Upper lobe of right lung (tissue), 1 donor: ENCODE results near the gene CUL4B. TPM values are rescaled to one million over a fixed set of nuclear protein-coding genes. Genes with fewer than 3 reads are reported as not detected.

Source experiments
- ATAC-seq: fragments of 200-7000 bp; cut with Tn5 transposase; one replicate; pipeline ENCODE4 v1.9.1; 2020; ENCODE audit warnings: mild to moderate bottlenecking, moderate library complexity
- DNase-seq: peaks from one replicate; pipeline ENCODE4 v3.0.0-alpha.2; 2020
- H3K27ac ChIP-seq: fragments of 200-600 bp; one replicate; pipeline ENCODE4 v1.8.0; 2022
- H3K27me3 ChIP-seq: fragments of 200-600 bp; one replicate; pipeline ENCODE4 v1.8.0; 2022; ENCODE audit warnings: mild to moderate bottlenecking
- H3K36me3 ChIP-seq: fragments of 200-600 bp; one replicate; pipeline ENCODE4 v1.8.0; 2022
- H3K4me1 ChIP-seq: fragments of 200-600 bp; one replicate; pipeline ENCODE4 v1.8.0; 2022
- H3K4me3 ChIP-seq: fragments of 200-600 bp; one replicate; pipeline ENCODE4 v1.8.0; 2022; ENCODE audit warnings: mild to moderate bottlenecking
- H3K9me3 ChIP-seq: fragments of 200-600 bp; one replicate; pipeline ENCODE4 v1.8.0; 2022
- CTCF ChIP-seq: fragments of 200-600 bp; IDR thresholded peaks from one replicate; pipeline ENCODE4 v1.8.0; 2022; ENCODE audit warnings: antibody characterized with exemption
- intact Hi-C: fragments of 100-400 bp; cut with DNase I; formaldehyde crosslinking; loops from one replicate; pipeline ENCODE4 v1.11.0; 2022
- total RNA-seq: library from RNA; stranded (reverse); fragmentation: NEBNext Ultra II Directional; extraction: Animal tissue kit (Norgen Biotek cat#: 25700); gene quantifications from one replicate; pipeline ENCODE4 v1.2.1, GENCODE V29; 2021
- donor health status: DM: no; HTN: yes; CAD: no; lungs with severe emphysema.

The CUL4B gene
- total RNA-seq, 1 donor from 2014 or later = 38.6 TPM

- TF ChIP-seq CTCF = no peak
- Histone ChIP-seq H3K9me3 (no peaks in the 10 kb centered on the region), H3K27ac (no peak overlapping the region), H3K36me3 (peaks cover 71% of the 10 kb centered on the region), H3K4me3 (no peak overlapping the region), H3K27me3 (no peaks in the 10 kb centered on the region), H3K4me1 (no peaks in the 10 kb centered on the region)
- DNase-seq (no peak), ATAC-seq (peak; percentile 49)
- intact Hi-C loops = no loop called here
These were observed 24.7 kb downstream of the CUL4B start for GRCh38 chrX:120536061-120536460.

- Histone ChIP-seq H3K9me3 (no peaks in the 10 kb centered on the region), H3K27me3 (no peaks in the 10 kb centered on the region), H3K36me3 (peaks cover 79% of the 10 kb centered on the region), H3K27ac (no peak overlapping the region), H3K4me1 (no peaks in the 10 kb centered on the region), H3K4me3 (no peak overlapping the region)
- intact Hi-C loops = no loop called here
- no peak for TF ChIP-seq CTCF
- ATAC-seq = no peak
- no peak for DNase-seq
These were observed 26.2 kb downstream of the CUL4B start for GRCh38 chrX:120534413-120535205.

GRCh38 chrX:120522820-120523219 is 37.9 kb downstream of the CUL4B start:
- no peaks in the 10 kb centered on the region for H3K27me3 ChIP-seq
- no peak for ATAC-seq
- no peaks in the 10 kb centered on the region for H3K36me3 ChIP-seq
- no peak for DNase-seq
- H3K4me1 ChIP-seq = no peaks in the 10 kb centered on the region
- H3K27ac ChIP-seq = no peak overlapping the region
- H3K4me3 ChIP-seq = no peak overlapping the region
- H3K9me3 ChIP-seq = no peaks in the 10 kb centered on the region
- intact Hi-C loops = no loop called here
- no peak for TF ChIP-seq CTCF

- Histone ChIP-seq H3K27ac (no peak overlapping the region), H3K27me3 (no peaks in the 10 kb centered on the region), H3K4me1 (no peaks in the 10 kb centered on the region), H3K36me3 (no peaks in the 10 kb centered on the region), H3K4me3 (no peak overlapping the region), H3K9me3 (no peaks in the 10 kb centered on the region)
- DNase-seq = no peak
- intact Hi-C loops = no loop called here
- ATAC-seq = no peak
- TF ChIP-seq CTCF = no peak
These were observed 42.8 kb downstream of the CUL4B start for GRCh38 chrX:120517936-120518335.

- peak; percentile 10 for TF ChIP-seq CTCF
These were observed 46.5 kb downstream of the CUL4B start for GRCh38 chrX:120514236-120514635.

More at GRCh38 chrX:120514236-120514635, 46.5 kb downstream of the CUL4B start:
- H3K27ac ChIP-seq = no peak overlapping the region
- H3K9me3 ChIP-seq = no peaks in the 10 kb centered on the region
- no peak for DNase-seq
- no peaks in the 10 kb centered on the region for H3K27me3 ChIP-seq
- no peaks in the 10 kb centered on the region for H3K4me1 ChIP-seq
- H3K4me3 ChIP-seq = no peak overlapping the region
- no peak for ATAC-seq
- no peaks in the 10 kb centered on the region for H3K36me3 ChIP-seq
- intact Hi-C loops = no loop called here
